Heart left ventricle (tissue), 16 donors: ENCODE data around the gene SULF2. TPM values are rescaled to one million over a fixed set of nuclear protein-coding genes. Genes with fewer than 3 reads are reported as not detected.

ENCODE experiments used
- ATAC-seq, 4 donors: fragments of 200-7000 bp; cut with Tn5 transposase; one replicate each; pipeline ENCODE4 v1.9.1; 2020 to 2022; ENCODE audit warnings: moderate library complexity in 4 of 4, mild to moderate bottlenecking in 3 of 4, moderate number of reproducible peaks in 1 of 4
- DNase-seq, 5 donors: peaks; one replicate each; pipeline ENCODE4 v3.0.0-alpha.2; 2020
- H3K27ac ChIP-seq, 12 donors: fragments of 200-600 bp; sonication (generic) in 4 of 12; one replicate each; pipeline versions ENCODE4 v1.5.0 to v1.8.0; 2016 to 2022; ENCODE audit warnings: mild to moderate bottlenecking in 2 of 12
- H3K27me3 ChIP-seq, 9 donors: fragments of 200-600 bp; sonication (generic) in 2 of 9; one replicate each; pipeline versions ENCODE4 v1.5.1 to v1.8.0; 2016 to 2022; ENCODE audit warnings: mild to moderate bottlenecking in 3 of 9
- H3K36me3 ChIP-seq, 9 donors: fragments of 200-600 bp; sonication (generic) in 2 of 9; one replicate each; pipeline versions ENCODE4 v1.5.0 to v1.8.0; 2018 to 2022; ENCODE audit warnings: mild to moderate bottlenecking in 2 of 9
- H3K4me1 ChIP-seq, 12 donors: fragments of 200-600 bp; sonication (generic) in 4 of 12; one replicate each; pipeline versions ENCODE4 v1.5.0 to v1.8.0; 2016 to 2022; ENCODE audit warnings: mild to moderate bottlenecking in 3 of 12
- H3K4me3 ChIP-seq, 12 donors: fragments of 200-600 bp; sonication (generic) in 4 of 12; one replicate each; pipeline versions ENCODE4 v1.5.0 to v1.8.0; 2017 to 2022; ENCODE audit warnings: mild to moderate bottlenecking in 9 of 12, moderate library complexity in 4 of 12
- H3K9me3 ChIP-seq, 12 donors: fragments of 200-600 bp; sonication (generic) in 4 of 12; one replicate each; pipeline versions ENCODE4 v1.5.0 to v1.8.0; 2016 to 2022; ENCODE audit warnings: mild to moderate bottlenecking in 1 of 12
- CTCF ChIP-seq, 12 donors: fragments of 200-600 bp; sonication (generic) in 4 of 12; IDR thresholded peaks; one replicate each; pipeline versions ENCODE4 v1.5.0 to v1.8.0; 2018 to 2022; ENCODE audit warnings: antibody characterized with exemption in 12 of 12, mild to moderate bottlenecking in 5 of 12
- POLR2A ChIP-seq, 2 donors: fragments of 450-650 bp; IDR thresholded peaks; one replicate each; pipeline ENCODE4 v1.6.1; 2017; ENCODE audit warnings: antibody characterized with exemption in 2 of 2, mild to moderate bottlenecking in 2 of 2, moderate library complexity in 2 of 2
- WGBS, 4 donors: extraction: QIAGEN DNeasy Blood & Tissue Kit in 2 of 4; methylation state at CpG; one replicate each; pipeline versions ENCODE4 v1.1.5 to v1.1.7; 2013 to 2018; 5-methylcytosine and 5-hydroxymethylcytosine counted together
- intact Hi-C, 10 donors: fragments of 100-400 bp; cut with DNase I; formaldehyde crosslinking; loops; one replicate each; pipeline versions ENCODE4 v1.11.1 to v1.14.2; 2022
- polyA plus RNA-seq, 2 donors: library from polyadenylated mRNA; stranded (reverse); fragments of 200-250 nt; gene quantifications; one replicate each; pipeline ENCODE4 v1.2.3, GENCODE V29; 2013
- total RNA-seq, 9 donors: library from RNA; depleted of rRNA in 2 of 9; stranded (reverse); fragments of >200 nt in 2 of 9; fragmentation: NEBNext Ultra II Directional in 3 of 9; extraction: Animal tissue kit (Norgen Biotek cat#: 25700) in 3 of 9; gene quantifications; one replicate each; pipeline versions ENCODE4 v1.1.0 to v1.2.4, GENCODE V29; 2016 to 2023
- donor health status: ischemic (EF 13 %, LVEDD 7.1; RV severe dilation, severe dysfunction).
- donor health status: healthy with polysubstance abuse.
- donor health status: DM: no; HTN: yes; CAD: no.
- donor health status: DM: no; HTN: no; CAD: no.
- donor health status: ischemic (EF 25% LVEDD 6.9; RV normal size, moderate dysfunction).
- donor health status: ischemic (EF 25% LVEDD 5.7; RV mildly dilated, moderate dysfunction).
- donor health status: healthy.
- donor health status: DM: yes; HTN: yes; CAD: no.
- donor health status: ischemic (EF 35%, LVEDD 5.7; RV mildly dilated, moderate dysfunction).
- donor health status: nonischemic (EF 11% LVEDD 7.7; RV severe dilation, severe dysfunction).
- donor health status: DM: yes; HTN: yes; CAD: no.
- donor health status: PGD.
- donor health status: ischemic (EF 29% LVEDD 5.4; RV normal size, mild dysfunction).
- donor health status: nonischemic (EF 23%, LVEDD 6.1; RV moderate dilation, normal function).

Gene SULF2
- total and polyA plus RNA-seq, 11 donors: 16.7 to 51.5 (median 28.5) TPM

- intact Hi-C loops: no loop called here
- H3K36me3 ChIP-seq: peaks cover 0 to 99% (median 88%) of the 10 kb centered on the region in 9 donors
- ATAC-seq: no peak
- no peaks in the 10 kb centered on the region for H3K27me3 ChIP-seq
- TF ChIP-seq POLR2A (IDR thresholded peaks at IDR 0.05): no peak
- TF ChIP-seq CTCF (IDR thresholded peaks at IDR 0.05): no peak
- no peak for DNase-seq
- peaks cover 0 to 8% (median 0%) of the 10 kb centered on the region in 12 donors for H3K4me1 ChIP-seq
- H3K4me3 ChIP-seq: no peak overlapping the region
- H3K27ac ChIP-seq: no peak overlapping the region
- no peaks in the 10 kb centered on the region for H3K9me3 ChIP-seq
Measured at GRCh38 chr20:47655635-47656034, 129.6 kb downstream of the SULF2 start.

- TF ChIP-seq POLR2A (IDR thresholded peaks at IDR 0.05) (no peak), CTCF (IDR thresholded peaks at IDR 0.05) (no peak)
- H3K9me3 ChIP-seq: no peaks in the 10 kb centered on the region
- peaks cover 0 to 100% (median 86%) of the 10 kb centered on the region in 9 donors for H3K36me3 ChIP-seq
- ATAC-seq (no peak), DNase-seq (no peak)
- H3K4me1 ChIP-seq: peaks cover 0 to 4% (median 0%) of the 10 kb centered on the region in 12 donors
- H3K27ac ChIP-seq: no peak overlapping the region
- H3K27me3 ChIP-seq: no peaks in the 10 kb centered on the region
- WGBS, 4 donors: 93 to 97% (median 96%) methylated on average over 1 of the region's 1 CpG
- intact Hi-C loops: no loop called here
- no peak overlapping the region for H3K4me3 ChIP-seq
Measured at GRCh38 chr20:47654370-47654769, 130.9 kb downstream of the SULF2 start.

- Histone ChIP-seq H3K27ac (no peak overlapping the region), H3K27me3 (no peaks in the 10 kb centered on the region), H3K4me3 (no peak overlapping the region), H3K4me1 (peaks cover 0 to 8% (median 0%) of the 10 kb centered on the region in 12 donors), H3K36me3 (peaks cover 0 to 100% (median 86%) of the 10 kb centered on the region in 9 donors), H3K9me3 (no peaks in the 10 kb centered on the region)
- 65 to 84% (median 72%) methylated on average over 2 of the region's 2 CpGs for WGBS, 4 donors
- DNase-seq (no peak), ATAC-seq (no peak)
- no peak for TF ChIP-seq POLR2A (IDR thresholded peaks at IDR 0.05)
- no peak for TF ChIP-seq CTCF (IDR thresholded peaks at IDR 0.05)
- intact Hi-C loops: no loop called here
Measured at GRCh38 chr20:47653869-47654268, 131.4 kb downstream of the SULF2 start.

- Histone ChIP-seq H3K27me3 (no peaks in the 10 kb centered on the region), H3K27ac (no peak overlapping the region), H3K36me3 (peaks cover 0 to 100% (median 88%) of the 10 kb centered on the region in 9 donors), H3K4me3 (no peak overlapping the region), H3K4me1 (peaks cover 0 to 8% (median 0%) of the 10 kb centered on the region in 12 donors), H3K9me3 (no peaks in the 10 kb centered on the region)
- 93 to 100% (median 98%) methylated on average over 2 of the region's 2 CpGs for WGBS, 4 donors
- DNase-seq (no peak), ATAC-seq (no peak)
- intact Hi-C loops: no loop called here
- TF ChIP-seq CTCF (IDR thresholded peaks at IDR 0.05) (no peak), POLR2A (IDR thresholded peaks at IDR 0.05) (no peak)
Measured at GRCh38 chr20:47652794-47653193, 132.5 kb downstream of the SULF2 start.
